T-helper 1 cell treated with Interleukin-12 subunit alpha and Interleukin-12 subunit beta and Interleukin-4 antibody, amounts not matched to agents 30 μg/mL and 1 μg/mL, for 36 hours (primary cell): Measurements from ENCODE around the gene TBL1X.

Experiments used
- H3K27ac Mint-ChIP-seq: one replicate; pipeline ENCODE4 v1.8.0; 2021; ENCODE audit warnings: mild to moderate bottlenecking, mixed read lengths
- H3K27me3 Mint-ChIP-seq: one replicate; pipeline ENCODE4 v1.8.0; 2021; ENCODE audit warnings: low read depth, mixed read lengths
- H3K36me3 Mint-ChIP-seq: one replicate; pipeline ENCODE4 v1.8.0; 2021; ENCODE audit warnings: low read depth, mixed read lengths
- H3K4me1 Mint-ChIP-seq: one replicate; pipeline ENCODE4 v1.8.0; 2021; ENCODE audit warnings: low read depth, mixed read lengths
- H3K4me3 Mint-ChIP-seq: one replicate; pipeline ENCODE4 v1.8.0; 2021; ENCODE audit warnings: mild to moderate bottlenecking, moderate library complexity, mixed read lengths
- H3K9me3 Mint-ChIP-seq: one replicate; pipeline ENCODE4 v1.8.0; 2021; ENCODE audit warnings: mixed read lengths

The TBL1X gene

DNA sequence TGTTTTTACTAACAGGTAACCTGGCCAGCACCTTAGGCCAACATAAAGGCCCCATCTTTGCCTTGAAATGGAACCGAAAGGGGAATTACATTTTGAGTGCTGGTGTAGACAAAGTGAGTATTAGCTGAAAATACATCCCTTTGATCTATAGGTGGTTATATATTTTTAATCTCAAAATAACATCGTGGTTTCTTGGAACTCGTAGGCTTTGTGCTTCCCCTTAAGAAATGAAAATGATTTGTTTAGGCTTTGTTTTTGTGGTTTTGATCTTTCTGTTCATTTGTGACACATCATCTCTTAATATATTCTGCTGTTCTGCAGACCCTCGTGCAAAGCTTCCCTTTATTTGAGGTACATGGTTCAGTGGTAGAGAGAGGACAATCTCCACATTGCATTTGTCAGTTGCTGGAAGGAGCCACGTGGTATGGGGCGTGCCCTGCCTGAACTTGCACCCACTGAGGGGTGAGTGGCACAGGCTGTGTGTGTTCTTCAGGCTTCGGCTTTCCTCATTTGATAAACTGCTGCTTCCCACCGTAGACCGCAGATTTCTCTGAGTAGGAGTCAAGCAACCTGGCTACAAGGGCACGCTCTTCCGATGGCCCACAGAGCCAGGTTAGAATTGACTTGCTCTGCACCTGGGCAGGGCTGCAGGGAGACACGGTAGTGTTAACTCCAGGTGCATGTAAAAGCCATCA lies 228.6 kb downstream of the TBL1X start:
- Mint-ChIP-seq H3K36me3 (peaks cover 22% of the 10 kb centered on the region), H3K4me1 (no peaks in the 10 kb centered on the region), H3K27me3 (no peaks in the 10 kb centered on the region), H3K9me3 (no peaks in the 10 kb centered on the region), H3K27ac (no peak overlapping the region), H3K4me3 (no peak overlapping the region)

GRCh38 chrX:9698576-9698975 lies 233.7 kb downstream of the TBL1X start:
- Mint-ChIP-seq H3K4me3 (no peak overlapping the region), H3K27me3 (no peaks in the 10 kb centered on the region), H3K36me3 (peaks cover 17% of the 10 kb centered on the region), H3K9me3 (no peaks in the 10 kb centered on the region), H3K4me1 (no peaks in the 10 kb centered on the region), H3K27ac (no peak overlapping the region)

DNA sequence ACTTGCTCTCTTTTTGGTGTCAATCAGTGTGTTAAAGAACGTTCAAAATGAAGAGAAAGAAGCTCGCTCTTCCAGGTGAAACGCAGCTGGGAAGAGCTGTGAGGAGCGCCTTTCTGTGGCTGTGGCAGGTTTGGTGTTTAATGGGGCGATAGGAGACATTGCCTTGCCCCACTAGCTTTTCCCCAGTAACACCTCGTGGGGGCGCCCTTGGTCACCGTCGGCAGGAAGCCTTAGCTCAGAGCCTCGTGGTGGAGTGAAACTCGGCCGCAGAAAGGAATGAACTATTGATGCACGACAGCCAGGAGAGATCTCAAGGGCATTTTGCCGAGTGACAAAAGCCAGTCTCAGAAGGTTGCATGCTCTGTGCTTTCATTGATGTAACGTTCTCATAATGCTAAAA lies 235.7 kb downstream of the TBL1X start:
- H3K27me3 Mint-ChIP-seq = no peaks in the 10 kb centered on the region
- peaks cover 14% of the 10 kb centered on the region for H3K36me3 Mint-ChIP-seq
- no peaks in the 10 kb centered on the region for H3K9me3 Mint-ChIP-seq
- no peak overlapping the region for H3K4me3 Mint-ChIP-seq
- no peak overlapping the region for H3K27ac Mint-ChIP-seq
- no peaks in the 10 kb centered on the region for H3K4me1 Mint-ChIP-seq

- Mint-ChIP-seq H3K9me3 (no peaks in the 10 kb centered on the region), H3K4me1 (no peaks in the 10 kb centered on the region), H3K4me3 (no peak overlapping the region), H3K27me3 (no peaks in the 10 kb centered on the region), H3K36me3 (peaks cover 13% of the 10 kb centered on the region), H3K27ac (no peak overlapping the region)
Observed at GRCh38 chrX:9701790-9702189, 236.9 kb downstream of the TBL1X start.

- Mint-ChIP-seq H3K27me3 (no peaks in the 10 kb centered on the region), H3K4me3 (no peak overlapping the region), H3K36me3 (peaks cover 12% of the 10 kb centered on the region), H3K27ac (no peak overlapping the region), H3K4me1 (no peaks in the 10 kb centered on the region), H3K9me3 (no peaks in the 10 kb centered on the region)
Observed at GRCh38 chrX:9703406-9703805, 238.5 kb downstream of the TBL1X start.

GRCh38 chrX:9704876-9705465 lies 240.1 kb downstream of the TBL1X start:
- H3K4me3 Mint-ChIP-seq = no peak overlapping the region
- H3K9me3 Mint-ChIP-seq = no peaks in the 10 kb centered on the region
- H3K27ac Mint-ChIP-seq = no peak overlapping the region
- H3K27me3 Mint-ChIP-seq = no peaks in the 10 kb centered on the region
- peaks cover 12% of the 10 kb centered on the region for H3K36me3 Mint-ChIP-seq
- peaks cover 4% of the 10 kb centered on the region for H3K4me1 Mint-ChIP-seq

GRCh38 chrX:9706421-9706820 lies 241.6 kb downstream of the TBL1X start:
- no peak overlapping the region for H3K27ac Mint-ChIP-seq
- no peak overlapping the region for H3K4me3 Mint-ChIP-seq
- no peaks in the 10 kb centered on the region for H3K9me3 Mint-ChIP-seq
- peaks cover 8% of the 10 kb centered on the region for H3K36me3 Mint-ChIP-seq
- H3K4me1 Mint-ChIP-seq = peaks cover 4% of the 10 kb centered on the region
- no peaks in the 10 kb centered on the region for H3K27me3 Mint-ChIP-seq

DNA sequence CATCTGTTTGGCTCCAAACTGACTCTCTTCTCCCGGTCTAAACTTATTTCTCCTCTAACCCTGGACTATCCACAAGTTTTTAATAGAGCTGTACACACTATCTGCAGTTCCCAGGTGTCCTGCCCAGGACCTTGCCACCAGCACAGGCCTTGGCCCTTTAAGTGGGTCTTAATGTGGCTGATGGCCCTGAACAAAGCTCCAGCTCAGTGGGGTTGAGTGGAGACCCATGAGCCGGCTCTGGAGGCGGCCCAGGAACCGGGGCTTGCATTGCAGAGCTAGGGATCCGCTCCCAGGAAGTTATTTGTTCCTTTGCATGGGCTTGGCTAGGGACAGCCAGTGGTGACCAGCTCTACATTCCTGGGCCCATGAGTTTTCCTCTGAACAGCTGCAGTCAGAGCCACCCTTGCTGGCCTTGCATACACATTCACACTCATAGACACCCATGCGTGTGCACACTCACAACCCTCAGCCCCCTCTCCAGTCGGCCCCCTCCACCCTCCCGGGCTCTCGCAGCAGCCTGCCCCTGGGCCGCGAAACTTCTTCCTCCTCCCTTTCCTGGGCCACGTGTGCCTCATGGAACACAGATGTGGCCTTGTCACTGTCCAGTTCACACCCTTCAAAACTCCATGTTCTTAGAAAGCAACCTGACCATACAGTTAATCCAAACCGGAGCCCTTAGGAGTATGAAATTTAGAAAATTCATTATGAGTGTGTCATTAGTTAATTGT lies 242.6 kb downstream of the TBL1X start:
- H3K9me3 Mint-ChIP-seq = no peaks in the 10 kb centered on the region
- no peak overlapping the region for H3K27ac Mint-ChIP-seq
- peaks cover 8% of the 10 kb centered on the region for H3K36me3 Mint-ChIP-seq
- no peaks in the 10 kb centered on the region for H3K27me3 Mint-ChIP-seq
- H3K4me3 Mint-ChIP-seq = no peak overlapping the region
- peaks cover 4% of the 10 kb centered on the region for H3K4me1 Mint-ChIP-seq

- Mint-ChIP-seq H3K36me3 (peaks cover 7% of the 10 kb centered on the region), H3K27me3 (no peaks in the 10 kb centered on the region), H3K27ac (no peak overlapping the region), H3K4me3 (no peak overlapping the region), H3K9me3 (no peaks in the 10 kb centered on the region), H3K4me1 (peaks cover 4% of the 10 kb centered on the region)
Observed at GRCh38 chrX:9708086-9708485, 243.2 kb downstream of the TBL1X start.

- Mint-ChIP-seq H3K4me3 (no peak overlapping the region), H3K9me3 (no peaks in the 10 kb centered on the region), H3K27ac (no peak overlapping the region), H3K4me1 (peaks cover 4% of the 10 kb centered on the region), H3K36me3 (peaks cover 8% of the 10 kb centered on the region), H3K27me3 (no peaks in the 10 kb centered on the region)
Observed at GRCh38 chrX:9708923-9709553, 244.2 kb downstream of the TBL1X start.

DNA sequence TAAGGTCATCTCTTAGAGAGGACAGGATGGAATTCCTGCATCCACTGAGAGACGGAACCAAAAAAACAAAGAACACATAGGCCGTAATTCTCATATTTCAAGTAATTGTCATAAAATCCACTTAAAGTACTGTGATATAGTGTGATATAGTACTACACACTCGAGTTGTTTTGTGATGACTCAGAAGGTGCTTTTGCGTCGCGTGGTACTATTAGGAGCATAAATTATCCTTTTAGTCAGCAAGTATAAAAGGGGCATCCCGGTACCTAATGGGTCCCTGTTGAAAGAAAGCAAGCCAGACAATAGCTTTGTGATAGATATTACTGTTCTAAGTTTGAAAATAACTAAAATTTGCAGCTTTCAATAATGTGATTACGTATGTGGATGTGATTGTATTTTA lies 245.5 kb downstream of the TBL1X start:
- no peaks in the 10 kb centered on the region for H3K9me3 Mint-ChIP-seq
- H3K4me1 Mint-ChIP-seq = peaks cover 4% of the 10 kb centered on the region
- no peaks in the 10 kb centered on the region for H3K27me3 Mint-ChIP-seq
- no peak overlapping the region for H3K4me3 Mint-ChIP-seq
- H3K36me3 Mint-ChIP-seq = peaks cover 11% of the 10 kb centered on the region
- H3K27ac Mint-ChIP-seq = no peak overlapping the region

DNA sequence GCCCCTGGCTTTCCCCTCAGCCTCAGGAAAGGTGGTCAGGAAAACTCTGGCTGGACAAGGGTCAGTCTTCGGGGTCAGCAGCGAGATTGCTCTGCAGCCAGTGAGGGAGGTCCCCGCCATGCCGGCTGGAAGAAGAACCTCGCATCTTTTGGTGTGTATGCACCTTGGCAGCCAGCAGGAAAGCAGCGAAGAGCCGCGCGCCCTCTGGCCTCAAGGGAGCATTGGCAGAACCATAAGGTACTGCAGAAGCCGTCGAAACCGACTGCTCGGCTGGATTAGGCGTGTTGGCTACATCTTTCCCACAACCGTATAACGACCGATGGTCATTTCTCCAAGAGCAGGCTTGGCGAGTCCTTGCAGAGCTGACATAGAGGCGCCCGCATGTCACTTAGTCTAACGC lies 252.5 kb downstream of the TBL1X start:
- peaks cover 4% of the 10 kb centered on the region for H3K9me3 Mint-ChIP-seq
- no peaks in the 10 kb centered on the region for H3K4me1 Mint-ChIP-seq
- H3K4me3 Mint-ChIP-seq = no peak overlapping the region
- no peaks in the 10 kb centered on the region for H3K27me3 Mint-ChIP-seq
- peaks cover 43% of the 10 kb centered on the region for H3K36me3 Mint-ChIP-seq
- no peak overlapping the region for H3K27ac Mint-ChIP-seq

DNA sequence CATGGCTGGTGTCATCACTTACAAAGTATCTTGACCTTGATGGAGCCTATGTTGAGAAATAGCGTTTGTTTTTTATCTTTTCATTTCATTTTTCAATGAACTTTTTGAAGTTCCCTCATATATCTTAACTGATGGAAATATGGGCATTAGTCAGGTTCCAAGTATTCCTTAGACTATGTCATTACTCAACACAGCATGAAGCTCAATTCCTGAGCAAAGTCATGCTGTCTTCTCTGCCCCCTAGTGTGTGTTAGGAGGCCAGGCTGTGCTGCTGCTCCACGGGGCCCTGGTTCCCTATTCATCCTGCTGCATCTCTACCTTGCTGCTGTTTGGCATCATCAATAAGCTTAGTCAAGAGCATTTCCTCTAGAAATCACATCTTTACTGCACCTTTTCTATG lies 259.9 kb downstream of the TBL1X start:
- H3K4me3 Mint-ChIP-seq = no peak overlapping the region

GRCh38 chrX:9728261-9728660 lies 263.4 kb downstream of the TBL1X start:
- H3K4me3 Mint-ChIP-seq = no peak overlapping the region
- H3K36me3 Mint-ChIP-seq = peaks cover 5% of the 10 kb centered on the region
- no peaks in the 10 kb centered on the region for H3K27me3 Mint-ChIP-seq
- H3K9me3 Mint-ChIP-seq = peaks cover 20% of the 10 kb centered on the region
- H3K27ac Mint-ChIP-seq = no peak overlapping the region
- peaks cover 3% of the 10 kb centered on the region for H3K4me1 Mint-ChIP-seq

More for the DNA sequence above, 259.9 kb downstream of the TBL1X start:
- H3K36me3 Mint-ChIP-seq = peaks cover 23% of the 10 kb centered on the region
- H3K27ac Mint-ChIP-seq = no peak overlapping the region
- H3K4me1 Mint-ChIP-seq = no peaks in the 10 kb centered on the region
- no peaks in the 10 kb centered on the region for H3K27me3 Mint-ChIP-seq
- H3K9me3 Mint-ChIP-seq = peaks cover 29% of the 10 kb centered on the region
